Astrocyte of the cerebellum (primary cell): ENCODE measurements around the gene SLC25A22.
A peak's percentile ranks its signal among the peaks of the same experiment; 100 is the strongest.

Experiments used
- DNase-seq: peaks from one replicate; pipeline ENCODE4 v3.0.0-alpha.2; 2011; ENCODE audit warnings: low read depth
- H3K4me3 ChIP-seq: 2 replicates; pipeline ENCODE4 v1.5.1; 2011; ENCODE audit warnings: mild to moderate bottlenecking, low read depth, low read length, moderate library complexity
- in situ Hi-C: cut with HindIII; loops from 2 replicates; pipeline ENCODE4 v1.10.0; 2017; ENCODE audit warnings: low sequenced_read_pairs
- TF ChIP-seq, protein P1 (sequence below): IDR thresholded peaks from 2 replicates; pipeline ENCODE4 v1.5.1; 2012; ENCODE audit warnings: low read length, low read depth, moderate library complexity, mild to moderate bottlenecking; ENCODE audit errors: missing control alignments

The SLC25A22 gene

DNA sequence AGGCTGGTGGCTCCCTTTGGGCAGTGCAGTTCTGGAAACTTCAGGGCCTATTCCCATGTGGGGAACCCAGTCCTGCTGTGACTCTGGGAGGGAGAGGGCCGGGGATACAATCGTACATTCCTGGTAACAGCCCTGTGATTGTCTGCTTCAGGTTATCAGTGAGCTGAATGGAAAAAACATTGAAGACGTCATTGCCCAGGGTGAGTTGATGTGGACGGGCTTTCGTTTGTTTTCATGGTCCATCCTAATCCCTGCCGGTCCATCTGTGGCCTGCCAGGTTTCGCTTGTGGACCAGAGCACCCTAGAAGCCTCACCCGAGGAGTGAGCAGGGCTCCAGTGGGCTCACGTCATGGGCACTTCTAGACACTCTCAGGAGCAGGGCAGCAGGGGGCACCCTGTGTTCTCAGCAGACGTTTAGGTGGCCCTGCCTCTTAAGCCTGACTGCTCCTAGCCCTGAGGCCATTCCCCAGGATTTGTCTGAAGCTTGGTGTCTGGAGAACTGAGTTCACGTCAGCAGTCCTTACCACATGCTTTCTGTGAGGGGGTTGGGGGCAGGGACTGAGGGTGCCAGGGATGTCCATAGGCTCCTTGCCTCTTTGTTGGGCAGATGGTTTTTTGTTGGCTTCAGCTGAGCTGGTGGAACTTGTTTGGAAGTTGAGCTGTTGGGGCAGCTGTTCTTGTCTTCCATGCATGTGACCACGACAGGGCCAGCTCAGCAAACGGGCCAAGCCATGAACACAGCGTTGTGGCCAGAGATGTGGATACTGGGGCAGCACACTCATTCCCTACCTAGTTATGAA lies 13.6 kb upstream of the SLC25A22 start:
- DNase-seq: no peak
- in situ Hi-C loops: no loop called here
- H3K4me3 ChIP-seq: no peak overlapping the region
- TF ChIP-seq, protein P1, sequence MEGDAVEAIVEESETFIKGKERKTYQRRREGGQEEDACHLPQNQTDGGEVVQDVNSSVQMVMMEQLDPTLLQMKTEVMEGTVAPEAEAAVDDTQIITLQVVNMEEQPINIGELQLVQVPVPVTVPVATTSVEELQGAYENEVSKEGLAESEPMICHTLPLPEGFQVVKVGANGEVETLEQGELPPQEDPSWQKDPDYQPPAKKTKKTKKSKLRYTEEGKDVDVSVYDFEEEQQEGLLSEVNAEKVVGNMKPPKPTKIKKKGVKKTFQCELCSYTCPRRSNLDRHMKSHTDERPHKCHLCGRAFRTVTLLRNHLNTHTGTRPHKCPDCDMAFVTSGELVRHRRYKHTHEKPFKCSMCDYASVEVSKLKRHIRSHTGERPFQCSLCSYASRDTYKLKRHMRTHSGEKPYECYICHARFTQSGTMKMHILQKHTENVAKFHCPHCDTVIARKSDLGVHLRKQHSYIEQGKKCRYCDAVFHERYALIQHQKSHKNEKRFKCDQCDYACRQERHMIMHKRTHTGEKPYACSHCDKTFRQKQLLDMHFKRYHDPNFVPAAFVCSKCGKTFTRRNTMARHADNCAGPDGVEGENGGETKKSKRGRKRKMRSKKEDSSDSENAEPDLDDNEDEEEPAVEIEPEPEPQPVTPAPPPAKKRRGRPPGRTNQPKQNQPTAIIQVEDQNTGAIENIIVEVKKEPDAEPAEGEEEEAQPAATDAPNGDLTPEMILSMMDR: no peak

DNA sequence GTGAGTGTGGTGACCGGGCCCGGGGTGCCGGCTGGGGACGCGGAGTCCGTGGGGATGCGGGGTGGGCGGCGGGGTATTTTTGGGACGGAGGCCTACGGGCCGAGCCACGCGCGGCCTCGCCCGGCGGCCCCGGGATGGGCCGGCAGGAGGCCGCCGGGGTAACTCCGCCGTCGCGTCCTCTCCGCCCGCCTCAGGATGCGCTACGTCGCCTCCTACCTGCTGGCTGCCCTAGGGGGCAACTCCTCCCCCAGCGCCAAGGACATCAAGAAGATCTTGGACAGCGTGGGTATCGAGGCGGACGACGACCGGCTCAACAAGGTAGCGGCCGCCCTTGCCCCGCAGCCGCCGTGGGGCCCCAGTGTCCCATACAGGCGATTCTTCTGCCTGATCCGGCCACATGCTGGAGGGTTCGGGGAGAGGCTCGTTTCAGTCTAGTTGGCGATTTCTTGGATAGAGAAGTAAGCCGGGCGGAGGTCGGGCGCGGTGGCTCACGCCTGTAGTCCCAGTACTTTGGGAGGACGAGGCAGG lies 12.0 kb upstream of the SLC25A22 start:
- TF ChIP-seq, protein P1: no peak
- in situ Hi-C loops: no loop called here
- DNase-seq: no peak
- peak overlapping the region; percentile 93 for H3K4me3 ChIP-seq

DNA sequence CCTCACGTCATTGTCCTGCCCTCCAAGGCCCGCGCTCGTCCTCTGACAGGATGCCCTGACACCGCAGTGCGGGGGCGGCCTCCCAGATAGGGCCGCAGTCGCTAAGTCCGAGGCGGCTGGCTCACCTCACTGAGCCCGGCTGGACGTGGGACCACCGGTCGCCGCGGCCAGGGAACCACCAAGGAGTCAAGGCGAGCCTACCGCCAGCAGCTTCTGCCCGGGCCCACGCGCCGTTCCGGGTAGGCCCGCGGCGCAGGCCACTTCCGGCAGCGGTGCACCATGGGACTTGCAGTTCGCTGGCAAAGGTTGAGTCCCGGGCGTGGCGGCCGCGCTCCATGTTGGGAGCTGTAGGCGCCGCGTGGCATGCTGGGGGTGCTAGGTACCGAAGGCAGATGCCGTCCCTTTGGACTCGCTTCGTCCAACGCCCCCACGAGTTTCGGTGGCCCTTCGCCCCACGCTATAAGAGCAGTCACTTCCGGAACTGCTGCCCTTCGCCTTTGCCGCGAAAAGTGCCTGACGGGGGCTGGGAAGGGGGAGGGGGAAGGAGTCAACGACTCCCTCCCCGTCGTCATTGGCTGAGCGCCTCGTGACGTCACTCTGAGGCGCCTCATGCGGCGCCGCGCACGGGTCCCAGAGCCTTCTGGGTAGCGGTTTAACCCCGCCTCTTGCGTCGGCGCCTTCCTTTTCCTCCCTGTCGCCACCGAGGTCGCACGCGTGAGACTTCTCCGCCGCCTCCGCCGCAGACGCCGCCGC lies 11.4 kb upstream of the SLC25A22 start, which contains the start of gene RPLP2:
Gene RPLP2, plus strand, starts transcription at position 681 of the 753 bp plus-strand sequence. CDS start 268 bp downstream, outside the sequence.
- TF ChIP-seq, protein P1: no peak
- in situ Hi-C loops: no loop called here
- peak; percentile 93 for DNase-seq
- peak within 1 kb of the TSS; percentile 93 for H3K4me3 ChIP-seq

DNA sequence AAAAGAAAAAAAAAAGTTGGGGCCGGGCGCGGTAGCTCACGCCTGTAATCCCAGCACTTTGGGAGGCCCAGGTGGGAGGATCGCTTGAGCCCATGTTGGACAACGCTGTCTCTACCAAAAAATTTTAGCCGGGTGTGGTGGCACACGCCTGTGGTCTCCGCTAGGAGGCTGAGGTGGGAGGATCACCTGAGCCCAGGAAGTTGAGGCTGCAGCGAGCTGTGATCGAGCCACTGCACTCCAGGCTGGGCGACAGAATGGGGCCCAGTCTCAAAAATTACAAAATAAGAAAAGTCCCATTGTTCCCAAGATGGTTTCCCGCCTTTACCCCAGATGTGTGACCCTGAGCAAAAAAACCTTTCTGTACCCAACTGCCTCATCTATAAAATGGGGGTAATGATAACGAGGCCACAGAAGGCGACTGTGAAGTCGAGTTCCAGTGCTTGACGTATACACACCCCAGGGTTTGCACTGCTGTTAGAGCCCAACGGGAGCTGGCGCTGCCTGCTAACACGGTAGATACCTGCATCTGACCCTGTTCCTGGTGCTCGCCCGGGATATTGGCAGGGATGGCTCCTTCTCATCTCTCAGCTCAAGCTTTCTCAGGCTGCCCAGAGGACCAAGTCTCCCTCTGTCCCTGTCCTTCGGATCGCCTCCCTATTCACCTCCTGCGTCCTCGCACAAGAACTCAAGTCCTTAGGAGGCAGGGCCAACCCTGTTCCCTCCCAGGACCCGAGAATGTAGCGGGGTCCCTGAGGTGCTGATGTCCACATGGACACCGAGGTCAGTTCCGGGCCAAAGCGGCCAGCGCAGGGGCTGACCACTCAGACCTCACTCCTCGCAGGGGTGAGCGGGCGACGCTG lies 10.6 kb upstream of the SLC25A22 start:
- peak overlapping the region; percentile 93 for H3K4me3 ChIP-seq
- DNase-seq: no peak
- in situ Hi-C loops: no loop called here
- TF ChIP-seq, protein P1: no peak

DNA sequence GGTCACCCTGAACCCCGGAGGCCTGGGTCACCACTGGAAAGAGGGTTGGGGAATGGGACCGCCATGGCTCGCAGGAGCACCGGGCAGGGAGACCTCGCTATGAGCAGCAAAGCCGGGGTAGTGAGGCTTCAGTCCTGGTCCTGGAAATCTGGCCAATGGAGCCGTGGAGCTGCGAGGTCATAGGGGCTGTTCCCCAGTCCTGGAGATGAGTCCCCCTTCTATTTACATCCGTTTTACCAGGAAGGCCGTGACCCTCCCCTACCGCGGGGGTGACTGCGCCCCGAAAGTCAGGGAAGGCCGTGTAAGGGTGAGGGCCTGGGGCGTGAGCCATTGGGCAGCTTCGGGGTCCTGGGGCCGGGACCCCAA lies 6.5 kb upstream of the SLC25A22 start:
- no peak for DNase-seq
- peak overlapping the region; percentile 51 for H3K4me3 ChIP-seq
- in situ Hi-C loops: no loop called here
- TF ChIP-seq, protein P1: no peak
